H1 (cell line): ENCODE results near the gene RAP2A. TPM values are rescaled to one million over a fixed set of nuclear protein-coding genes. Genes with fewer than 3 reads are reported as not detected.

ENCODE experiments used
- BCL11A ChIP-seq, 2 experiments: IDR thresholded peaks; one replicate each; pipeline ENCODE4 v1.6.1; 2011; ENCODE audit warnings: low read depth in 2 of 2, low read length in 2 of 2, mild to moderate bottlenecking in 2 of 2
- SRF ChIP-seq: IDR thresholded peaks from 2 replicates; pipeline ENCODE4 v1.6.1; 2011; ENCODE audit warnings: mild to moderate bottlenecking, low read depth, low read length, moderate library complexity
- polyA plus RNA-seq, 7 experiments: library from polyadenylated mRNA; depleted of rRNA in 3 of 7; stranded (reverse) in 5 of 7; unstranded in 2 of 7; fragments of >200 nt in 5 of 7; fragments of 200-250 nt in 2 of 7; gene quantifications; 1 replicate in 5 of 7; 2 replicates in 1 of 7; 4 replicates in 1 of 7; pipeline versions ENCODE4 v1.2.1 to v1.2.3, GENCODE V29; 2011 to 2013; ENCODE audit warnings: missing spikeins in 2 of 7, mixed read lengths in 2 of 7
- total RNA-seq: library from RNA; stranded (reverse); fragmentation: NEBNext Ultra II Directional; extraction: Animal tissue kit (Norgen Biotek cat#: 25700); gene quantifications from 2 replicates; pipeline ENCODE4 v1.2.1, GENCODE V29; 2021
- TF ChIP-seq, protein P1 (sequence below): fragments of 300-600 bp; sonication (generic); IDR thresholded peaks from 2 replicates; pipeline ENCODE4 v1.7.1; 2012; ENCODE audit warnings: low read length, moderate library complexity, mild to moderate bottlenecking, inconsistent platforms; ENCODE audit not compliant: insufficient replicate concordance

The RAP2A gene
- total and polyA plus RNA-seq, 2 of the 8 experiments (the other 6 are each of a cell fraction or from before 2014, with no cell fraction given) = 8.4 to 43.4 TPM

DNA sequence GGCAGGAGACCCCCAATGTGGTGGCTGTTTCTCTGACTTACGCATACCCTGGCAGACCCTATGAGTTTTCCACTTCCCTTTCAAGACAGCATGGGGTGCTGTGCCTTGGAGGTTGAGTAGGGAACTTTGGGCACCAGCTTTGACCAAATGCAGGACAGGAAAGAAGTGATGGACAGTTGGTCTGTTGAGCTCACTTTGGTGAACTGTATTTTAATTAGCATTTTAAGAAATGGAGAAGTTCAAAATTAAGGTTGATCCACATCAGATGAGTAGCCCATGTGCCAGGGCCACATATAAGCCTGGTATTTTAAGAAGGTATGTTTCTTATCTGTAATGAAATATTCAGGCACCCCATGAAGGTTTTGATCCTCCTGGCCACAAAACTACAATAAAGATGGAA is 46.1 kb upstream of the RAP2A start (continued):
- TF ChIP-seq, protein P1, sequence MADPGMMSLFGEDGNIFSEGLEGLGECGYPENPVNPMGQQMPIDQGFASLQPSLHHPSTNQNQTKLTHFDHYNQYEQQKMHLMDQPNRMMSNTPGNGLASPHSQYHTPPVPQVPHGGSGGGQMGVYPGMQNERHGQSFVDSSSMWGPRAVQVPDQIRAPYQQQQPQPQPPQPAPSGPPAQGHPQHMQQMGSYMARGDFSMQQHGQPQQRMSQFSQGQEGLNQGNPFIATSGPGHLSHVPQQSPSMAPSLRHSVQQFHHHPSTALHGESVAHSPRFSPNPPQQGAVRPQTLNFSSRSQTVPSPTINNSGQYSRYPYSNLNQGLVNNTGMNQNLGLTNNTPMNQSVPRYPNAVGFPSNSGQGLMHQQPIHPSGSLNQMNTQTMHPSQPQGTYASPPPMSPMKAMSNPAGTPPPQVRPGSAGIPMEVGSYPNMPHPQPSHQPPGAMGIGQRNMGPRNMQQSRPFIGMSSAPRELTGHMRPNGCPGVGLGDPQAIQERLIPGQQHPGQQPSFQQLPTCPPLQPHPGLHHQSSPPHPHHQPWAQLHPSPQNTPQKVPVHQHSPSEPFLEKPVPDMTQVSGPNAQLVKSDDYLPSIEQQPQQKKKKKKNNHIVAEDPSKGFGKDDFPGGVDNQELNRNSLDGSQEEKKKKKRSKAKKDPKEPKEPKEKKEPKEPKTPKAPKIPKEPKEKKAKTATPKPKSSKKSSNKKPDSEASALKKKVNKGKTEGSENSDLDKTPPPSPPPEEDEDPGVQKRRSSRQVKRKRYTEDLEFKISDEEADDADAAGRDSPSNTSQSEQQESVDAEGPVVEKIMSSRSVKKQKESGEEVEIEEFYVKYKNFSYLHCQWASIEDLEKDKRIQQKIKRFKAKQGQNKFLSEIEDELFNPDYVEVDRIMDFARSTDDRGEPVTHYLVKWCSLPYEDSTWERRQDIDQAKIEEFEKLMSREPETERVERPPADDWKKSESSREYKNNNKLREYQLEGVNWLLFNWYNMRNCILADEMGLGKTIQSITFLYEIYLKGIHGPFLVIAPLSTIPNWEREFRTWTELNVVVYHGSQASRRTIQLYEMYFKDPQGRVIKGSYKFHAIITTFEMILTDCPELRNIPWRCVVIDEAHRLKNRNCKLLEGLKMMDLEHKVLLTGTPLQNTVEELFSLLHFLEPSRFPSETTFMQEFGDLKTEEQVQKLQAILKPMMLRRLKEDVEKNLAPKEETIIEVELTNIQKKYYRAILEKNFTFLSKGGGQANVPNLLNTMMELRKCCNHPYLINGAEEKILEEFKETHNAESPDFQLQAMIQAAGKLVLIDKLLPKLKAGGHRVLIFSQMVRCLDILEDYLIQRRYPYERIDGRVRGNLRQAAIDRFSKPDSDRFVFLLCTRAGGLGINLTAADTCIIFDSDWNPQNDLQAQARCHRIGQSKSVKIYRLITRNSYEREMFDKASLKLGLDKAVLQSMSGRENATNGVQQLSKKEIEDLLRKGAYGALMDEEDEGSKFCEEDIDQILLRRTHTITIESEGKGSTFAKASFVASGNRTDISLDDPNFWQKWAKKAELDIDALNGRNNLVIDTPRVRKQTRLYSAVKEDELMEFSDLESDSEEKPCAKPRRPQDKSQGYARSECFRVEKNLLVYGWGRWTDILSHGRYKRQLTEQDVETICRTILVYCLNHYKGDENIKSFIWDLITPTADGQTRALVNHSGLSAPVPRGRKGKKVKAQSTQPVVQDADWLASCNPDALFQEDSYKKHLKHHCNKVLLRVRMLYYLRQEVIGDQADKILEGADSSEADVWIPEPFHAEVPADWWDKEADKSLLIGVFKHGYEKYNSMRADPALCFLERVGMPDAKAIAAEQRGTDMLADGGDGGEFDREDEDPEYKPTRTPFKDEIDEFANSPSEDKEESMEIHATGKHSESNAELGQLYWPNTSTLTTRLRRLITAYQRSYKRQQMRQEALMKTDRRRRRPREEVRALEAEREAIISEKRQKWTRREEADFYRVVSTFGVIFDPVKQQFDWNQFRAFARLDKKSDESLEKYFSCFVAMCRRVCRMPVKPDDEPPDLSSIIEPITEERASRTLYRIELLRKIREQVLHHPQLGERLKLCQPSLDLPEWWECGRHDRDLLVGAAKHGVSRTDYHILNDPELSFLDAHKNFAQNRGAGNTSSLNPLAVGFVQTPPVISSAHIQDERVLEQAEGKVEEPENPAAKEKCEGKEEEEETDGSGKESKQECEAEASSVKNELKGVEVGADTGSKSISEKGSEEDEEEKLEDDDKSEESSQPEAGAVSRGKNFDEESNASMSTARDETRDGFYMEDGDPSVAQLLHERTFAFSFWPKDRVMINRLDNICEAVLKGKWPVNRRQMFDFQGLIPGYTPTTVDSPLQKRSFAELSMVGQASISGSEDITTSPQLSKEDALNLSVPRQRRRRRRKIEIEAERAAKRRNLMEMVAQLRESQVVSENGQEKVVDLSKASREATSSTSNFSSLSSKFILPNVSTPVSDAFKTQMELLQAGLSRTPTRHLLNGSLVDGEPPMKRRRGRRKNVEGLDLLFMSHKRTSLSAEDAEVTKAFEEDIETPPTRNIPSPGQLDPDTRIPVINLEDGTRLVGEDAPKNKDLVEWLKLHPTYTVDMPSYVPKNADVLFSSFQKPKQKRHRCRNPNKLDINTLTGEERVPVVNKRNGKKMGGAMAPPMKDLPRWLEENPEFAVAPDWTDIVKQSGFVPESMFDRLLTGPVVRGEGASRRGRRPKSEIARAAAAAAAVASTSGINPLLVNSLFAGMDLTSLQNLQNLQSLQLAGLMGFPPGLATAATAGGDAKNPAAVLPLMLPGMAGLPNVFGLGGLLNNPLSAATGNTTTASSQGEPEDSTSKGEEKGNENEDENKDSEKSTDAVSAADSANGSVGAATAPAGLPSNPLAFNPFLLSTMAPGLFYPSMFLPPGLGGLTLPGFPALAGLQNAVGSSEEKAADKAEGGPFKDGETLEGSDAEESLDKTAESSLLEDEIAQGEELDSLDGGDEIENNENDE = no peak
- no peak for TF ChIP-seq SRF
- TF ChIP-seq BCL11A (IDR thresholded peaks at IDR 0.05; ENCODE audit: low read depth in 2 of 2, low read length in 2 of 2) = no peak
